Astrocyte of the spinal cord (primary cell): ENCODE data around the gene POLRMT.

ENCODE experiments used
- DNase-seq: peaks from one replicate; pipeline ENCODE4 v3.0.0; 2011; ENCODE audit warnings: low read depth, low spot score
- H3K4me3 ChIP-seq: 2 replicates; pipeline ENCODE4 v1.5.1; 2011; ENCODE audit warnings: low read depth, mild to moderate bottlenecking, low read length, moderate library complexity
- in situ Hi-C: cut with HindIII; loops from 2 replicates; pipeline ENCODE4 v1.10.0; 2017; ENCODE audit warnings: low sequenced_read_pairs
- TF ChIP-seq, protein P1 (sequence below): IDR thresholded peaks from 2 replicates; pipeline ENCODE4 v1.5.1; 2012; ENCODE audit warnings: low read depth, mild to moderate bottlenecking, low read length, inconsistent platforms

The POLRMT gene

DNA sequence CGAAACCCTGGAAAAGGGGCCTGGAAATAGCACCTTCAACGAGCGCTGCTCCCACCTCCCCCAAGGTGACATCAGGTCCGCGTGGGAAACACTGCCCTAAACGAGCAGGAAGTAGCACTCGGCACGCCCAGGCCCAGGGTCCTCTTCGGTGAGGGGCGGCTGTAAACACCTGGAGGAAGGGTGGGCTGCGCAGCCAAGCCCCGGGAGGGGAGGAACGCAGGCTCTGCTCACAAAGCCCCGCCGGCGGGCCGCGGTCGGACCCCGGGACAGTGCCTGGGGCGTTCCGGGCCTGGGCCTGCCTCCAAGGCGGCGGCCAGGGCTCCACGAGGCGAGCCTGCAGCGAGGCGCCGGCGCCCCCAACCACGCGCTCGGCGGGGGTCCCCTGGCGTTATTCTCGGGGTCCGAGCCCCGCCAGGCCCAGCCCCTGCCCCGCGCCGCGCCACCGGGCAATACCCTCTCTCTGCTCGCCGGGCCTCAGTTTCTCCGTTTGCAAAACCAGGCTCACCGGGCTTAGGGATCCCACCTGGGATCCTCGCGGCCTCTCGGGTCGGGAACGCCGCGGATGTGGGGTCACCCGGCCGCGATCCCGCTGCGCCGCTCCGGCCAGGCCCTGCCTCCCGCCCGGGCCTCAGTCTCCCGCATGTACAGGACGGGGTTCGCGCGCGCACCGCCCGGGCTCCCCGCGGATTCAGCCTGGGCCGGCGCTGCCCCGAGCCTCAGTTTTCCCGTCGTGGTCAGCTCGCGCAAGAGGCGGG is 29.0 kb upstream of the POLRMT start:
- in situ Hi-C loops, result no loop called here
- TF ChIP-seq, protein P1, sequence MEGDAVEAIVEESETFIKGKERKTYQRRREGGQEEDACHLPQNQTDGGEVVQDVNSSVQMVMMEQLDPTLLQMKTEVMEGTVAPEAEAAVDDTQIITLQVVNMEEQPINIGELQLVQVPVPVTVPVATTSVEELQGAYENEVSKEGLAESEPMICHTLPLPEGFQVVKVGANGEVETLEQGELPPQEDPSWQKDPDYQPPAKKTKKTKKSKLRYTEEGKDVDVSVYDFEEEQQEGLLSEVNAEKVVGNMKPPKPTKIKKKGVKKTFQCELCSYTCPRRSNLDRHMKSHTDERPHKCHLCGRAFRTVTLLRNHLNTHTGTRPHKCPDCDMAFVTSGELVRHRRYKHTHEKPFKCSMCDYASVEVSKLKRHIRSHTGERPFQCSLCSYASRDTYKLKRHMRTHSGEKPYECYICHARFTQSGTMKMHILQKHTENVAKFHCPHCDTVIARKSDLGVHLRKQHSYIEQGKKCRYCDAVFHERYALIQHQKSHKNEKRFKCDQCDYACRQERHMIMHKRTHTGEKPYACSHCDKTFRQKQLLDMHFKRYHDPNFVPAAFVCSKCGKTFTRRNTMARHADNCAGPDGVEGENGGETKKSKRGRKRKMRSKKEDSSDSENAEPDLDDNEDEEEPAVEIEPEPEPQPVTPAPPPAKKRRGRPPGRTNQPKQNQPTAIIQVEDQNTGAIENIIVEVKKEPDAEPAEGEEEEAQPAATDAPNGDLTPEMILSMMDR, result no peak
- DNase-seq, result peak; percentile 31
- peak overlapping the region; percentile 76 for H3K4me3 ChIP-seq

DNA sequence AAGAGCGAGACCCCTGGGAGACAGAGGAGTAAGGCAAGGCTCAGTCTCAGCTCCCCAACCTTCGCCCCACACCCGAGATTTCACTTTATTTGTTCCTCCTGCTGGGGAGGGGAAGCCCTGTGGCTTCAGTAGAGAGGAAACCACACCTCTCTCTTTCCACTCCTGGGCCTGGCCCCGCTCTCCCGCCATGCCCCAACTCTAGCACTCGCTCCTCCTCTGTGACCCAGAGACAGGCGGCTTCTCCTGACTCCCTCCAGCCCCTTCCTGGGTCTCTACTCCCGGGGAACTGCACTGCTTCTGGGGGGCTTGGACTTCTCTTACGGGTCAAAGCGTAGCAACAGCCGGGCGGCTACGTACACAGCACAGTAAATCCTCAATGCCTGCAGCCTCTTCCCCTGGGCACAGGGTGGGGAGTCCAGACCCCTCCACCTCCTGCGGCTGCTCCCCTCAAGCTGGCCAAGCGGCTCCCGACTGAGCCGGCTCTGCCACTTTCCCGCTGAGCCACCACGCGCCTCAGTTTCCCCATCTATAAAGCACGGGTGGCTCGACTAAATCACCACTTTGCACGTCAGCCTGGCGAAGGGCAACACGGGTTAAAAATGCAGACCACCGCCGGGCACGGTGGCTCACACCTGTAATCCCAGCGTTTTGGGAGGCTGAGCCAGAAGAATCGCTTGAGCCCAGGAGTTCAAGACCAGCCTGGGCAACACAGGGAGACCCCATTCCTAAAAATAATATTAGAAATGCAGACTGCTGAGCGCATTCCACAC is 28.3 kb upstream of the POLRMT start:
- no peak for DNase-seq
- in situ Hi-C loops, result no loop called here
- TF ChIP-seq, protein P1, result no peak
- peak overlapping the region; percentile 76 for H3K4me3 ChIP-seq

DNA sequence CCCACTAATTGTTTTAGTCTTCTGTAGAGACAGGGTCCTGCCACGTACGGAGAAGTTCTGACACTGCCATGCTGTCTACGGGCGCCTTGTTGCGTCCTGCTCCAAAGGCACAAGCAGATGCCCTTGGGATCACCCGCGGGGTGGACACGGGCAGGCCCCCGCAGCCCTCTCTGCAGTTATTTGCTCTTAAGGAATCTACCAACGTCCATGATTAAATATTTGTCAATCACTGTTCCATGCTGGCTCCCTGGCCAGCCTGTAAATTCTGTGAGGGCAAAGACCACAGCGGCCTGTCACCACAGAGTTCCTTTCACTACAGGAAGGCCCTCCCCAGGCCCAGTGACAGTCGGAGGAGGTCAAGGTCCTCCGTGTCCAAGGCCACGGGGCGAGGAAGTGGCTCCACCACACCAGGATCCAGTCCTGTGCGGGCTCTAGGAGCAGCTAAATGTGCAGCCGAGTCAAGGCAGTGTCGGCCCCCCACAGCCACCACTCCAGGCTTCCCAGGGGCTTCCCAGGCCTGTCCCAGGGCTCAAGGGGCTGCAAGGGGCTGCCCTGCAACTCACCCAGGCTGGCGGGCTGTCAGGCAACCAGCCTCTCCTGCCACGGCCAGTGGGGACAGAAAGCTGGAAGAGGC is 27.6 kb upstream of the POLRMT start:
- in situ Hi-C loops, result no loop called here
- TF ChIP-seq, protein P1, result no peak
- peak overlapping the region; percentile 76 for H3K4me3 ChIP-seq
- DNase-seq, result no peak

DNA sequence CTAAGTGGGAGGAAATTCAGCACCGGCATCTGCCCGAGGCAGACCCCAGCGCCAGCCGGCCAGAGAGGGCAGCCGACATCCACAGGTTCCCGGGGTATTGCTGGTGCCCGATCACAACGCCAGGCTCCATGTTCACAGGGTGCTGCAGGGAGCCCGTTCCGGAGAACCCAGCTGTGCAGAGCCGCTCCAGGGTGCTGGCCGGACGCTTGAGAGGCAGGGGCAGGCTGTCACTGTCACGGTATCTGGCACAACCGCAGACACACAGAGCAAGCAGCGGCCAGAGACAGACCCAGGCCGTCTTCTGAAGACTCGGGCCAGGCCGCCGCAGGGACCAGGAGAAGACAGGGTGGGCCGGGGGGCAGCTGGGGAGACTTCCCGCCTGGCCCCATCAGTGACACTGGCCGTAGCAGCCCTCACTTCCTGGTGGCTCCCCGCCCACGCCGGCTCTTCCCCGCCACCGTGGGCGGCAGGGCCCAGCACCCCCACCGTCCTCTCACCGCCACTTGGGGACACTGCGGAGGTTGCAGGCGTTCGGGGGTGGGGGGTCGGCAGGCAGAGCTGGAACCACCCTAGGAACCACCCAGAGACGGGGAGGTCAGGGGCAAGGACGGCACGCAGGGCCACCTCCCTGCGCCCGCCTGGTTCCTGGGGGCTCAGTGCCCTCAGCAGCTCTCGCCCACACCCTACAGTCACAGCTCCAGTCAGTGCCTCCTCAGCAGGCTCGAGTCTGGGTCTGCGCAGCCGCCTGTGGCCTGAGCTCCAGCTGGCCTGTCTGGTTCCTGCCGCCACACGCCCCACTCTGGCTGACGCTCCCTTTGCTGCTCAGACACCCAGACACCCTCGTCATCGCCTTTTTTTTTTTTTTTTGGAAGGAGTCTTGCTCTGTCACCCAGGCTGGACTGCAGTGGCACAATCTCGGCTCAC is 25.8 kb upstream of the POLRMT start:
- no peak overlapping the region for H3K4me3 ChIP-seq
- no peak for DNase-seq
- in situ Hi-C loops, result no loop called here
- TF ChIP-seq, protein P1, result no peak

DNA sequence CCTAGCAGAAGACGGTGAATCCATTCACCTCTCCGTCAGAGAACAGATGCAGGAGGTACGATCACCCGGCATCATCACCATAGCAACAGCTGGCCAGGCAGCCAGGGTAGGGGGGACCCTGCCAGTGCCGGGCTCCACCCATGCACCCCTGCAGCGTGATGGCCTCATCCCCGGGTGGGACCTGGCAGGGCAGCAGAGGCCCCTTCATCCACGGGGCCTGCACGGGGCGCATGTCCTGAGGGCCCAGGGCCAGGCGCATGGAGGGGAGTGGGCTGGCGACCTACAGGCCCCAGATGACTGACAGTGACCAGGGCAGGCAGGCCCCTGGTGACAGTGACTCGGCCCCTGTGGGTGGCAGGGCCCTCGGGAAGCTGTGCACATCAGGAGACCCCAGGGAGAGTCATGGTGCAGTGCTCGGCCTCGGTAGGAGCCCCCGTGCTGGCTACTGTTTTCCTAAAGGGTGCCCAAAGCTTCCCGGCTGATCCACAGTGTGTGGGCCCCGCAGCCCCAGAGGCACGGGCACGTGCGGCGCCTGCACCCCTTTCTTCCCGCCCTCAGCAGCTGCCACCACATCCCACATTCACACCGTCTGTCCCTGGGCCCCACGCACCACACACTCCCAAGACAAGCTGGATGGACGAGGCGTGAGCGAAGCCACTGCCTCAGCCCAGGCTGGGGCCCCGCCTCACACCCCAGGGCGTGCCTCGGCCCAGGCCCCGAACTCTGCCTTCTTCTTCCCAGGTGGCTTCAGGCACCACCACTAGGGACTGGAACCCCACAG is 24.9 kb upstream of the POLRMT start:
- TF ChIP-seq, protein P1, result no peak
- in situ Hi-C loops, result no loop called here
- H3K4me3 ChIP-seq, result no peak overlapping the region
- no peak for DNase-seq
